OCI-LY7 (cell line): ENCODE results near the gene DNAH3. TPM values are rescaled to one million over a fixed set of nuclear protein-coding genes. Genes with fewer than 3 reads are reported as not detected.
"Not testable (repeated sequence)": the region's sequence is repeated elsewhere in the genome, so short reads cannot be mapped to it uniquely, and the experiment has no call there.

ENCODE experiments used
- BruUV-seq: library from RNA; stranded (reverse); fragments of 400-500 nt; replicated peaks from 2 replicates; lab custom pipeline; 2021; lab: Mats Ljungman, UMichigan
- CTCF ChIA-PET: fragments of 300-600 bp; sonication (Branson Sonifier 250); formaldehyde crosslinking; loops from one replicate; lab custom pipeline; 2022; ENCODE audit warnings: antibody characterized with exemption; ENCODE audit not compliant: unreplicated experiment; lab: Charles Lee
- POLR2A ChIA-PET: fragments of 300-600 bp; sonication (Branson Sonifier 250); formaldehyde crosslinking; loops from one replicate; lab custom pipeline; 2022; ENCODE audit warnings: antibody characterized with exemption; lab: Charles Lee
- DNase-seq: peaks from one replicate; pipeline ENCODE4 v3.0.0-alpha.2; 2015; ENCODE audit warnings: low spot score
- H2AFZ ChIP-seq: fragments of 200-600 bp; sonication (generic), shearing (Covaris generic); 2 replicates; pipeline ENCODE4 v1.6.1; 2014; ENCODE audit warnings: mild to moderate bottlenecking, antibody characterized with exemption, low read length, moderate library complexity
- H3K27ac ChIP-seq: fragments of 200-600 bp; sonication (generic); 2 replicates; pipeline ENCODE4 v1.5.1; 2014; ENCODE audit warnings: mixed run types, low read depth, mild to moderate bottlenecking, moderate library complexity, low read length, inconsistent platforms; ENCODE audit not compliant: poor library complexity, severe bottlenecking
- H3K36me3 ChIP-seq: fragments of 200-600 bp; sonication (generic); 2 replicates; pipeline ENCODE4 v1.6.1; 2014; ENCODE audit warnings: mild to moderate bottlenecking, antibody characterized with exemption, low read length, moderate library complexity, mixed read lengths; ENCODE audit not compliant: insufficient read depth
- H3K4me1 ChIP-seq: fragments of 200-600 bp; sonication (generic); 2 replicates; pipeline ENCODE4 v1.5.1; 2014; ENCODE audit warnings: mild to moderate bottlenecking, low read length; ENCODE audit not compliant: insufficient read depth, poor library complexity, severe bottlenecking
- H3K4me2 ChIP-seq: fragments of 200-600 bp; sonication (generic); 2 replicates; pipeline ENCODE4 v1.6.1; 2014; ENCODE audit warnings: mild to moderate bottlenecking, low read length
- H3K4me3 ChIP-seq: fragments of 200-600 bp; sonication (generic); 2 replicates; pipeline ENCODE4 v1.5.1; 2014; ENCODE audit warnings: mild to moderate bottlenecking, low read depth, low read length; ENCODE audit not compliant: poor library complexity, severe bottlenecking
- H3K79me2 ChIP-seq: fragments of 200-600 bp; sonication (generic); 2 replicates; pipeline ENCODE4 v1.6.1; 2016; ENCODE audit warnings: low read depth, mild to moderate bottlenecking, low read length, moderate library complexity, mixed read lengths; ENCODE audit not compliant: insufficient read depth
- H3K9me2 ChIP-seq: fragments of 200-600 bp; sonication (generic); 2 replicates; pipeline ENCODE4 v1.6.1; 2016; ENCODE audit warnings: mild to moderate bottlenecking, low read length, mixed read lengths; ENCODE audit not compliant: insufficient read depth
- H3K9me3 ChIP-seq: fragments of 200-600 bp; sonication (generic); 2 replicates; pipeline ENCODE4 v1.6.1; 2014; ENCODE audit warnings: mild to moderate bottlenecking, mixed run types, low read length, mixed read lengths
- H4K20me1 ChIP-seq: fragments of 200-600 bp; sonication (generic); 2 replicates; pipeline ENCODE4 v1.6.1; 2014; ENCODE audit warnings: mild to moderate bottlenecking, antibody characterized with exemption, low read length, moderate library complexity, mixed read lengths; ENCODE audit not compliant: insufficient read depth
- EZH2phosphoT487 ChIP-seq: fragments of 200-600 bp; sonication (generic); IDR thresholded peaks from 2 replicates; pipeline ENCODE4 v1.6.1; 2018; ENCODE audit warnings: low read depth, borderline replicate concordance, mild to moderate bottlenecking, mixed run types, antibody characterized with exemption, low read length, moderate library complexity, mixed read lengths
- intact Hi-C: fragments of 100-400 bp; cut with micrococcal nuclease; formaldehyde crosslinking; loops from one replicate; pipeline ENCODE4 v1.10.0; 2022; ENCODE audit not compliant: unreplicated experiment
- total RNA-seq, 2 experiments: library from RNA; depleted of rRNA in 1 of 2; stranded (reverse); fragments of >200 nt in 1 of 2; shearing (Covaris generic) in 1 of 2; gene quantifications; 2 replicates each; pipeline ENCODE4 v1.2.3, GENCODE V29; 2014 to 2022
- TF ChIP-seq, protein P1 (sequence below): fragments of 200-600 bp; sonication (generic); conservative IDR thresholded peaks from 2 replicates; pipeline ENCODE4 v1.5.1; 2014; ENCODE audit warnings: mild to moderate bottlenecking, antibody characterized with exemption, low read length, moderate library complexity, mixed read lengths

The DNAH3 gene
- total RNA-seq, 2 experiments from 2014 or later = not detected

- Histone ChIP-seq H3K79me2 (no peaks in the 10 kb centered on the region), H4K20me1 (no peaks in the 10 kb centered on the region), H3K4me3 (no peak overlapping the region), H3K27ac (no peak overlapping the region), H3K4me2 (no peak overlapping the region), H3K4me1 (no peaks in the 10 kb centered on the region), H3K9me2 (no peaks in the 10 kb centered on the region), H3K36me3 (no peaks in the 10 kb centered on the region), H2AFZ (no peak overlapping the region), H3K9me3 (no peaks in the 10 kb centered on the region)
- BruUV-seq = no TSS peak
- intact Hi-C loops = no loop called here
- ChIA-PET CTCF (no interaction called here), POLR2A (interaction anchor here (1.1 kb wide), 1 partner anchor 35 kb away, joined by 3 read pairs; no protein-coding TSS in a partner anchor)
- no peak for DNase-seq
- TF ChIP-seq, protein P1, sequence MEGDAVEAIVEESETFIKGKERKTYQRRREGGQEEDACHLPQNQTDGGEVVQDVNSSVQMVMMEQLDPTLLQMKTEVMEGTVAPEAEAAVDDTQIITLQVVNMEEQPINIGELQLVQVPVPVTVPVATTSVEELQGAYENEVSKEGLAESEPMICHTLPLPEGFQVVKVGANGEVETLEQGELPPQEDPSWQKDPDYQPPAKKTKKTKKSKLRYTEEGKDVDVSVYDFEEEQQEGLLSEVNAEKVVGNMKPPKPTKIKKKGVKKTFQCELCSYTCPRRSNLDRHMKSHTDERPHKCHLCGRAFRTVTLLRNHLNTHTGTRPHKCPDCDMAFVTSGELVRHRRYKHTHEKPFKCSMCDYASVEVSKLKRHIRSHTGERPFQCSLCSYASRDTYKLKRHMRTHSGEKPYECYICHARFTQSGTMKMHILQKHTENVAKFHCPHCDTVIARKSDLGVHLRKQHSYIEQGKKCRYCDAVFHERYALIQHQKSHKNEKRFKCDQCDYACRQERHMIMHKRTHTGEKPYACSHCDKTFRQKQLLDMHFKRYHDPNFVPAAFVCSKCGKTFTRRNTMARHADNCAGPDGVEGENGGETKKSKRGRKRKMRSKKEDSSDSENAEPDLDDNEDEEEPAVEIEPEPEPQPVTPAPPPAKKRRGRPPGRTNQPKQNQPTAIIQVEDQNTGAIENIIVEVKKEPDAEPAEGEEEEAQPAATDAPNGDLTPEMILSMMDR = no peak
Observed at GRCh38 chr16:21197621-21198020, 47.0 kb upstream of the DNAH3 start.

GRCh38 chr16:21197112-21197511, 46.5 kb upstream of the DNAH3 start:
- Histone ChIP-seq H2AFZ (no peak overlapping the region), H3K79me2 (no peaks in the 10 kb centered on the region), H3K9me3 (no peaks in the 10 kb centered on the region), H3K4me1 (no peaks in the 10 kb centered on the region), H3K36me3 (no peaks in the 10 kb centered on the region), H3K4me2 (no peak overlapping the region), H3K27ac (no peak overlapping the region), H3K4me3 (no peak overlapping the region), H4K20me1 (no peaks in the 10 kb centered on the region), H3K9me2 (no peaks in the 10 kb centered on the region)
- TF ChIP-seq EZH2phosphoT487 = no peak
- TF ChIP-seq, protein P1 = no peak
- ChIA-PET CTCF (no interaction called here), POLR2A (interaction anchor here (1.1 kb wide), 1 partner anchor 36 kb away, joined by 3 read pairs; no protein-coding TSS in a partner anchor)
- BruUV-seq = no TSS peak
- intact Hi-C loops = no loop called here
- DNase-seq = no peak

DNA sequence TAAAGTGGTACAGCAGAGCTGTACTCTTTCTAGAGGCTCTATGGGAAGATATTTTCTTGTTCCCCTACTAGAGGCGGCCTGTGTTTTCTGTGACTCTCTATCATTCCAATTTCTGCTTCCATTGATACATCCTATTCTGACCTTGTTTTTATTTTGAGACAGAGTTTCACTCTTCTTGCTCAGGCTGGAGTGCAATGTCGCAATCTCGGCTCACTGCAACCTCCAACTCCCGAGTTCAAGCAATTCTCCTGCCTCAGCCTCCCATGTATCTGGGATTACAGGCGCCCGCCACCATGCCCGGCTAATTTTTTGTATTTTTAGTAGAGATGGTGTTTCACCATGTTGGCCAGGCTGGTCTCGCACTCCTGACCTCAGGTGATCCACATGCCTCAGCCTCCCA, 44.7 kb upstream of the DNAH3 start:
- H3K36me3 ChIP-seq, H3K9me3 ChIP-seq, H3K27ac ChIP-seq, BruUV-seq, H3K4me1 ChIP-seq, H3K4me3 ChIP-seq, POLR2A ChIA-PET, H3K79me2 ChIP-seq, H4K20me1 ChIP-seq, DNase-seq, CTCF ChIA-PET, H3K4me2 ChIP-seq, H3K9me2 ChIP-seq, H2AFZ ChIP-seq, intact Hi-C loops: not testable (repeated sequence)
